Prostate gland (tissue), 2 donors: ENCODE results near the gene TSHZ2.

Experiments used
- CTCF ChIP-seq, 4 experiments: fragments of 200-600 bp in 2 of 4; fragments of 450-650 bp in 2 of 4; sonication (generic) in 2 of 4; IDR thresholded peaks; 1 replicate in 3 of 4; 2 replicates in 1 of 4; pipeline ENCODE4 v1.5.1; 2016 to 2019; ENCODE audit warnings: antibody characterized with exemption in 4 of 4, mild to moderate bottlenecking in 2 of 4, moderate library complexity in 2 of 4
- POLR2A ChIP-seq: fragments of 450-650 bp; IDR thresholded peaks from one replicate; pipeline ENCODE4 v1.6.1; 2016; ENCODE audit warnings: antibody characterized with exemption, mild to moderate bottlenecking
- POLR2AphosphoS5 ChIP-seq: sonication (generic); formaldehyde crosslinking; IDR thresholded peaks from one replicate; pipeline ENCODE4 v1.6.1; 2017; ENCODE audit warnings: antibody characterized with exemption

- TF ChIP-seq CTCF (IDR thresholded peaks at IDR 0.05) = no peak
- TF ChIP-seq POLR2A = no peak
- no peak for TF ChIP-seq POLR2AphosphoS5
These were observed 552.6 kb downstream of the TSHZ2 start for GRCh38 chr20:53524589-53525312.
